ENCODE results near the gene DNM1L. TPM values are rescaled to one million over a fixed set of nuclear protein-coding genes. Genes with fewer than 3 reads are reported as not detected.

The DNM1L gene
- polyA plus RNA-seq, 1 of the 3 experiments (the other 2 are of a cell fraction) = 26.6 TPM

GRCh38 chr12:32761716-32762115 is 82.6 kb downstream of the DNM1L start (continued):
- no peak for TF ChIP-seq ZBTB33 (IDR thresholded peaks at IDR 0.05; ENCODE audit: borderline replicate concordance, low read depth)

- 0 out of 2 replicates have a peak, but pooled peaks cover 10% of the 10 kb centered on the region for H3K27me3 ChIP-seq (ENCODE audit: insufficient read depth)
- H3K9me2 ChIP-seq = no peaks in the 10 kb centered on the region
- H3K27ac ChIP-seq (ENCODE audit: low read depth in 2 of 2, low read length in 1 of 2) = no peak overlapping the region
- no peak overlapping the region for H3K9ac ChIP-seq
- no peaks in the 10 kb centered on the region for H3K36me3 ChIP-seq (replicated peaks in 1 of 2; ENCODE audit: control insufficient read depth in 1 of 2, insufficient read depth in 2 of 2, low read length in 1 of 2)
- no peak for DNase-seq
- no peak overlapping the region for H2AFZ ChIP-seq (ENCODE audit: low read depth)
- H3F3A ChIP-seq (replicated peaks; ENCODE audit: insufficient read depth) = no peaks in the 10 kb centered on the region
- no peak for TF ChIP-seq MXI1 (IDR thresholded peaks at IDR 0.05; ENCODE audit: low read depth, low read length)
- TF ChIP-seq REST (IDR thresholded peaks at IDR 0.05; ENCODE audit: low read depth, low read length) = no peak
- CTCF ChIA-PET = interaction anchor here (4.1 kb wide), 1 partner anchor 10 kb away, joined by 22 read pairs; the partner anchor contains the start of gene YARS2
- H3K4me1 ChIP-seq (ENCODE audit: control insufficient read depth in 1 of 2, insufficient read depth in 2 of 2, low read depth in 1 of 2, low read length in 1 of 2) = no peaks in the 10 kb centered on the region
- no peak overlapping the region for H3K4me2 ChIP-seq
- WGBS (ENCODE audit: low lambda C conversion rate) = 40% methylated on average over 4 of the region's 4 CpGs
- POLR2A ChIA-PET = no interaction called here
- H3K9me3 ChIP-seq = no peaks in the 10 kb centered on the region
- no peaks in the 10 kb centered on the region for H4K20me1 ChIP-seq (ENCODE audit: insufficient read depth)
- H3K4me3 ChIP-seq (ENCODE audit: low read depth in 2 of 2, low read length in 1 of 2) = no peak overlapping the region
- no peaks in the 10 kb centered on the region for H3K79me2 ChIP-seq (ENCODE audit: insufficient read depth)
These were observed 86.8 kb downstream of the DNM1L start for GRCh38 chr12:32765906-32766305.

GRCh38 chr12:32768518-32768917 is 89.4 kb downstream of the DNM1L start:
- POLR2A ChIA-PET = no interaction called here
- no peak overlapping the region for H3K9ac ChIP-seq
- no peaks in the 10 kb centered on the region for H3K9me3 ChIP-seq
- TF ChIP-seq POLR2AphosphoS5 (IDR thresholded peaks at IDR 0.05; ENCODE audit: low read depth, low read length) (no peak), RAD21 (IDR thresholded peaks at IDR 0.05; ENCODE audit: low read length) (no peak), NFIC (IDR thresholded peaks at IDR 0.05; ENCODE audit: borderline replicate concordance) (no peak), TEAD4 (IDR thresholded peaks at IDR 0.05; ENCODE audit: borderline replicate concordance, insufficient read depth) (no peak), CHD2 (IDR thresholded peaks at IDR 0.05; ENCODE audit: low read length, partially characterized antibody) (no peak), CTCF (IDR thresholded peaks at IDR 0.05) (no peak), RFX5 (IDR thresholded peaks at IDR 0.05; ENCODE audit: low read length) (no peak)
- no peaks in the 10 kb centered on the region for H3K9me2 ChIP-seq
- H3K4me3 ChIP-seq (ENCODE audit: low read depth in 2 of 2, low read length in 1 of 2) = no peak overlapping the region
- CTCF ChIA-PET = no interaction called here
- H3K79me2 ChIP-seq (ENCODE audit: insufficient read depth) = no peaks in the 10 kb centered on the region
- no peaks in the 10 kb centered on the region for H3K27me3 ChIP-seq (ENCODE audit: insufficient read depth)
- H3K36me3 ChIP-seq (replicated peaks in 1 of 2; ENCODE audit: control insufficient read depth in 1 of 2, insufficient read depth in 2 of 2, low read length in 1 of 2) = no peaks in the 10 kb centered on the region
- no peaks in the 10 kb centered on the region for H3F3A ChIP-seq (replicated peaks; ENCODE audit: insufficient read depth)
- no peaks in the 10 kb centered on the region for H4K20me1 ChIP-seq (ENCODE audit: insufficient read depth)
- H3K4me2 ChIP-seq = no peak overlapping the region
- H2AFZ ChIP-seq (ENCODE audit: low read depth) = no peak overlapping the region
- no peak overlapping the region for H3K27ac ChIP-seq (ENCODE audit: low read depth in 2 of 2, low read length in 1 of 2)
- no peak for DNase-seq
- no peaks in the 10 kb centered on the region for H3K4me1 ChIP-seq (ENCODE audit: control insufficient read depth in 1 of 2, insufficient read depth in 2 of 2, low read depth in 1 of 2, low read length in 1 of 2)
- 44% methylated on average over 4 of the region's 4 CpGs for WGBS (ENCODE audit: low lambda C conversion rate)

Measured in SK-N-SH (cell line).